Measurements from ENCODE around the gene ITFG1. TPM values are rescaled to one million over a fixed set of nuclear protein-coding genes. Genes with fewer than 3 reads are reported as not detected.

Gene ITFG1
- total RNA-seq, 1 experiment from 2014 or later = 18.0 TPM

GRCh38 chr16:47127541-47127940 lies 333.3 kb downstream of the ITFG1 start:
- TF ChIP-seq, protein P1, sequence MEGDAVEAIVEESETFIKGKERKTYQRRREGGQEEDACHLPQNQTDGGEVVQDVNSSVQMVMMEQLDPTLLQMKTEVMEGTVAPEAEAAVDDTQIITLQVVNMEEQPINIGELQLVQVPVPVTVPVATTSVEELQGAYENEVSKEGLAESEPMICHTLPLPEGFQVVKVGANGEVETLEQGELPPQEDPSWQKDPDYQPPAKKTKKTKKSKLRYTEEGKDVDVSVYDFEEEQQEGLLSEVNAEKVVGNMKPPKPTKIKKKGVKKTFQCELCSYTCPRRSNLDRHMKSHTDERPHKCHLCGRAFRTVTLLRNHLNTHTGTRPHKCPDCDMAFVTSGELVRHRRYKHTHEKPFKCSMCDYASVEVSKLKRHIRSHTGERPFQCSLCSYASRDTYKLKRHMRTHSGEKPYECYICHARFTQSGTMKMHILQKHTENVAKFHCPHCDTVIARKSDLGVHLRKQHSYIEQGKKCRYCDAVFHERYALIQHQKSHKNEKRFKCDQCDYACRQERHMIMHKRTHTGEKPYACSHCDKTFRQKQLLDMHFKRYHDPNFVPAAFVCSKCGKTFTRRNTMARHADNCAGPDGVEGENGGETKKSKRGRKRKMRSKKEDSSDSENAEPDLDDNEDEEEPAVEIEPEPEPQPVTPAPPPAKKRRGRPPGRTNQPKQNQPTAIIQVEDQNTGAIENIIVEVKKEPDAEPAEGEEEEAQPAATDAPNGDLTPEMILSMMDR (conservative IDR thresholded peaks at IDR 0.05) = no peak
- H3K79me2 ChIP-seq (ENCODE audit: insufficient read depth, low read length) = no peaks in the 10 kb centered on the region
- no peak overlapping the region for H3K4me3 Mint-ChIP-seq

More at GRCh38 chr16:47127541-47127940, 333.3 kb downstream of the ITFG1 start:
- Histone ChIP-seq H4K5ac (ENCODE audit: insufficient read length, low read depth, low read length) (no peak overlapping the region), H4K91ac (ENCODE audit: insufficient read length, low read depth, low read length) (no peak overlapping the region), H3K56ac (ENCODE audit: insufficient read length, low read depth, low read length) (no peak overlapping the region), H3K14ac (ENCODE audit: insufficient read depth, low read length) (no peak overlapping the region), H2BK15ac (ENCODE audit: low read depth, low read length) (no peak overlapping the region), H3K9ac (ENCODE audit: extremely low read depth, insufficient read length, low read length) (no peak overlapping the region), H2AFZ (ENCODE audit: low read length) (no peak overlapping the region), H2BK20ac (ENCODE audit: low read depth, low read length, poor library complexity, severe bottlenecking) (no peak overlapping the region), H3T11ph (ENCODE audit: low read length) (no peak overlapping the region), H3K4ac (ENCODE audit: low read depth, low read length) (no peak overlapping the region), H2BK120ac (ENCODE audit: low read depth, low read length, poor library complexity, severe bottlenecking) (no peak overlapping the region), H4K8ac (replicated peaks; ENCODE audit: insufficient read length, low read depth, low read length) (no peak overlapping the region), H3K9me3 (ENCODE audit: control insufficient read depth, low read depth, low read length) (no peaks in the 10 kb centered on the region), H3K23ac (ENCODE audit: insufficient read length, low read depth, low read length) (no peak overlapping the region), H2AK5ac (ENCODE audit: insufficient read length, low read length) (no peak overlapping the region), H3K79me1 (ENCODE audit: insufficient read depth, low read depth, low read length, poor library complexity, severe bottlenecking) (no peaks in the 10 kb centered on the region), H3K4me2 (ENCODE audit: insufficient read depth, insufficient read length, low read length) (no peak overlapping the region), H3K4me1 (ENCODE audit: insufficient read depth, low read length) (no peaks in the 10 kb centered on the region; the same call in 1 of the 2 replicates), H3K18ac (ENCODE audit: insufficient read length, low read depth, low read length) (no peak overlapping the region), H3K23me2 (ENCODE audit: insufficient read length, low read depth, low read length, poor library complexity, severe bottlenecking) (no peaks in the 10 kb centered on the region), H2BK12ac (ENCODE audit: insufficient read length, low read depth, low read length) (no peak overlapping the region), H2BK5ac (ENCODE audit: insufficient read length, low read length) (no peak overlapping the region), H3K27me3 (ENCODE audit: insufficient read depth, low read length) (no peaks in the 10 kb centered on the region), H4K20me1 (ENCODE audit: control insufficient read depth, insufficient read depth, insufficient read length) (no peaks in the 10 kb centered on the region), H3K27ac (ENCODE audit: insufficient read length, low read depth, low read length) (no peak overlapping the region)
- no peak for DNase-seq
- Mint-ChIP-seq H3K4me1 (peaks cover 18 to 19% of the 10 kb centered on the region in 2 experiments), H3K9me3 (no peaks in the 10 kb centered on the region), H3K27ac (peak overlapping the region in 1 of 3 experiments; percentile 35; a peak in 2 of 7 replicates), H3K36me3 (ENCODE audit: insufficient read depth in 1 of 3, low read depth in 3 of 3) (peaks cover 3 to 10% (median 6%) of the 10 kb centered on the region in 3 experiments; a peak in 3 of 7 replicates), H3K27me3 (ENCODE audit: low read depth) (no peaks in the 10 kb centered on the region)
- WGBS (ENCODE audit: extremely low coverage, insufficient read length, low lambda C conversion rate) = no CpG with 5 or more reads among the region's 3 CpGs
